A673 (cell line): ENCODE results near the gene MICAL3.

Experiments used
- CTCF ChIP-seq: fragments of 300-800, 200-600 bp; sonication (generic); conservative IDR thresholded peaks from 2 replicates; pipeline ENCODE4 v1.5.1; 2017; ENCODE audit warnings: low read depth, mild to moderate bottlenecking, antibody characterized with exemption, low read length, moderate library complexity, mixed read lengths
- EZH2 ChIP-seq: fragments of 200-600 bp; sonication (generic); IDR thresholded peaks from 2 replicates; pipeline ENCODE4 v1.6.1; 2017; ENCODE audit warnings: borderline replicate concordance, low read depth, mild to moderate bottlenecking, mixed read lengths, antibody characterized with exemption, low read length; ENCODE audit not compliant: poor library complexity, severe bottlenecking

GRCh38 chr22:17787716-17788330 lies 236.5 kb downstream of the MICAL3 start:
- TF ChIP-seq CTCF: no peak
- TF ChIP-seq EZH2: no peak
